ENCODE data around the gene APBA2. TPM values are rescaled to one million over a fixed set of nuclear protein-coding genes. Genes with fewer than 3 reads are reported as not detected.

The APBA2 gene
- total and polyA plus RNA-seq, 2 of the 4 experiments (the other 2 are of a cell fraction): 21.7 to 33.0 TPM

DNA sequence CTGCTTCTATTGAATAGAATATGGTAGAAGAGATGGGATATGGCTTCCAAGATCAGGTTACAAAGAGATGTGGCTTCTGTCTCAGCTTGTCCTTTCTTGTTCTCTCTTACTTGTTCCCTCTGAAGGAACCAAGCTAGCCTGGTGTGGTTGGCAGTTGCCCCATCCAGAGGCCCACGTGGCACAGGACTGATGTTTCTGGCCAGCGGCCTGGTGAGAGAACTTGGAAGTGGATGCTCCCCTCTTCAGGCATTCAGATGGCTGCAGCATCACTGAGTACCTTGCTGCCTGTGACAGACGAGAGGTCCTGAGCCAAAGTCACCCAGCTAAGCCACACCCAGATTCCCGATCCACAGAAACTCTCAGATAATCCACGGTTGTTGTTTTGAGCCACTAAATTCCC lies 200.2 kb downstream of the APBA2 start:
- in situ Hi-C loops (cut with MboI; ENCODE audit: low sequenced_read_pairs) (no loop called here), dilution Hi-C loops (cut with HindIII; ENCODE audit: low sequenced_read_pairs, unreplicated experiment) (no loop called here), intact Hi-C loops (cut with micrococcal nuclease) (loop anchor here (10.0 kb wide), 2 partner anchors 71 to 101 kb away; no protein-coding TSS in a partner anchor)
- no peak for ATAC-seq (ENCODE audit: low read depth)
- no peak overlapping the region for H2BK15ac ChIP-seq (ENCODE audit: low read depth, low read length)
- no peak overlapping the region for H2AFZ ChIP-seq (replicated peaks; ENCODE audit: low read length, poor library complexity)
- H3K23ac ChIP-seq (ENCODE audit: low read depth, low read length): no peak overlapping the region
- H3K56ac ChIP-seq (ENCODE audit: extremely low read depth, insufficient read depth, low read length): no peak overlapping the region
- BruUV-seq (replicated peaks): no TSS peak
- no peak overlapping the region for H2BK5ac ChIP-seq (ENCODE audit: low read depth, low read length, poor library complexity, severe bottlenecking)
- H3K36me3 ChIP-seq (ENCODE audit: control insufficient read depth, insufficient read depth, low read length): no peaks in the 10 kb centered on the region
- no peak overlapping the region for H2BK120ac ChIP-seq (ENCODE audit: low read depth, low read length)
- no peak overlapping the region for H3K27ac ChIP-seq (ENCODE audit: insufficient read depth, low read length)
- H3K27me3 ChIP-seq (ENCODE audit: control insufficient read depth, insufficient read depth, low read length): no peaks in the 10 kb centered on the region
- H3K79me1 ChIP-seq (ENCODE audit: low read depth in 1 of 2, low read length in 2 of 2): 0 out of 4 replicates have a peak, but pooled peaks cover 0 to 2% of the 10 kb centered on the region in 2 experiments
- H4K5ac ChIP-seq (ENCODE audit: low read depth, low read length): no peak overlapping the region
- 90% methylated on average over 2 of the region's 5 CpGs; no CpG with 5 or more reads in 1 of the 2 experiments for WGBS, 2 experiments (ENCODE audit: extremely low coverage in 2 of 2, insufficient read length in 1 of 2)
- H3K4me3 ChIP-seq (ENCODE audit: insufficient read depth, low read depth, low read length): no peak overlapping the region
- H4K91ac ChIP-seq (ENCODE audit: insufficient read depth, low read depth, low read length): no peak overlapping the region
- no peak overlapping the region for H2AK9ac ChIP-seq (replicated peaks; ENCODE audit: low read depth, low read length, poor library complexity)
- no peak overlapping the region for H3K4ac ChIP-seq (ENCODE audit: low read depth, low read length)
- H2AK5ac ChIP-seq (ENCODE audit: low read depth, low read length): no peak overlapping the region
- H3K9me1 ChIP-seq (ENCODE audit: insufficient read depth, low read length): peaks cover 8% of the 10 kb centered on the region; the same call in 1 of the 2 replicates
- no peak overlapping the region for H2BK20ac ChIP-seq (ENCODE audit: low read depth, low read length)
- no peaks in the 10 kb centered on the region for H3K4me1 ChIP-seq (ENCODE audit: control insufficient read depth, insufficient read depth, low read length)
- H3K18ac ChIP-seq (ENCODE audit: low read depth, low read length): no peak overlapping the region
- peaks cover 4% of the 10 kb centered on the region; the same call in 1 of the 2 replicates for H4K20me1 ChIP-seq (ENCODE audit: insufficient read depth, low read length)
- H4K8ac ChIP-seq (ENCODE audit: low read depth in 2 of 2, low read length in 2 of 2): no peak overlapping the region
- TF ChIP-seq CHD1 (IDR thresholded peaks at IDR 0.05; ENCODE audit: low read depth, low read length) (no peak), RAD21 (IDR thresholded peaks at IDR 0.05; ENCODE audit: low read length) (no peak), MAFK (IDR thresholded peaks at IDR 0.05; ENCODE audit: low read depth, low read length) (no peak), RFX5 (IDR thresholded peaks at IDR 0.05; ENCODE audit: low read depth, low read length) (no peak), MXI1 (IDR thresholded peaks at IDR 0.05; ENCODE audit: borderline replicate concordance, low read depth, low read length) (no peak), BHLHE40 (IDR thresholded peaks at IDR 0.05; ENCODE audit: low read depth, low read length) (no peak), SMC3 (IDR thresholded peaks at IDR 0.05; ENCODE audit: low read depth, low read length) (no peak), POLR2A (IDR thresholded peaks at IDR 0.05; ENCODE audit: low read depth, low read length) (no peak), NFE2L2 (IDR thresholded peaks at IDR 0.05; ENCODE audit: low read depth, low read length) (no peak), CTCF (conservative IDR thresholded peaks at IDR 0.05; ENCODE audit: low read depth, low read length) (no peak), MAZ (IDR thresholded peaks at IDR 0.05; ENCODE audit: borderline replicate concordance, low read depth, low read length) (no peak), USF2 (IDR thresholded peaks at IDR 0.05; ENCODE audit: low read depth, low read length) (no peak), CEBPB (IDR thresholded peaks at IDR 0.05; ENCODE audit: low read depth, low read length) (no peak)
- TF ChIP-seq, protein P1, sequence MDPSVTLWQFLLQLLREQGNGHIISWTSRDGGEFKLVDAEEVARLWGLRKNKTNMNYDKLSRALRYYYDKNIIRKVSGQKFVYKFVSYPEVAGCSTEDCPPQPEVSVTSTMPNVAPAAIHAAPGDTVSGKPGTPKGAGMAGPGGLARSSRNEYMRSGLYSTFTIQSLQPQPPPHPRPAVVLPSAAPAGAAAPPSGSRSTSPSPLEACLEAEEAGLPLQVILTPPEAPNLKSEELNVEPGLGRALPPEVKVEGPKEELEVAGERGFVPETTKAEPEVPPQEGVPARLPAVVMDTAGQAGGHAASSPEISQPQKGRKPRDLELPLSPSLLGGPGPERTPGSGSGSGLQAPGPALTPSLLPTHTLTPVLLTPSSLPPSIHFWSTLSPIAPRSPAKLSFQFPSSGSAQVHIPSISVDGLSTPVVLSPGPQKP (IDR thresholded peaks at IDR 0.05; ENCODE audit: borderline replicate concordance, low read depth, low read length): no peak
- no peak for DNase-seq
- H3K9ac ChIP-seq (ENCODE audit: low read depth, low read length): no peak overlapping the region
- H3K14ac ChIP-seq (replicated peaks; ENCODE audit: low read depth, low read length): no peak overlapping the region
- CTCF ChIA-PET: interaction anchor here (0.6 kb wide), 1 partner anchor 301 kb away, joined by 3 read pairs; no protein-coding TSS in a partner anchor
- H3K9me3 ChIP-seq (ENCODE audit: control insufficient read depth, insufficient read depth, low read length): no peaks in the 10 kb centered on the region
- POLR2A ChIA-PET (ENCODE audit: unreplicated experiment): no interaction called here
- H3K4me2 ChIP-seq (ENCODE audit: low read depth, low read length): no peak overlapping the region
